ENCODE results near the gene MRPL27.

DNA sequence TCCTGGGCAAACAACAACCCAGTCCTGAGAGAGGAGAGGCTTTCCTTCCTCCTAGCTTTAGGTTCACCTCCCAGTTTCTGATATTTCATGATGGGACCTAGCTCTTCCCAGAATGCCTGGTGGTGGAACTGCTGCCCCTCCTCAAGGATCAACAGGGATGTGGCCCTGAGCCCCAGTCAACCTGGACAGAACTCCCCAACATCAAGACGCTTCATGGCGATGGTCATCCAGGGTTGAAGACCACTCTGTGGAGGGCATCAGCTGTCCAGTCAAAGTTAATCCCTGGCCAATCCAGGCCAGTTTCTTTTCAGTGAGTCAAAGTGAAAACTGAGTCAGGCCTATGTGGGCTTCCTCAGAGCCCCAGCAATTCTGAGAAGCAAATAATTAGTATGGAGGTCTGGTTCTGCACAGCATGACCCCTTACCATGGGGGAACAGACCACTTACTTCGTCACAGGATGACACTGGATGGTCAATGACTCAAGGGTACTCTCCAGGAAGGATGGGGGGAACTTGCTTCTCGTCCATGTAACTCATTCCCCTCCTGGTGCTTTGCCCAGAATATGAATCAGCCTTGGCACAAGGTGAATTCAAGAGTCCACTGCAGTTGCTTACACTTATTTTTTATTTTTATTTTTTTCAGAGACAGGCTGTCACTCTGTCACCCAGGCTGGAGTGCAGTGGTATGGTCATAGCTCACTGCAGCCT is 41.7 kb downstream of the MRPL27 start:
- TF ChIP-seq, protein P1, sequence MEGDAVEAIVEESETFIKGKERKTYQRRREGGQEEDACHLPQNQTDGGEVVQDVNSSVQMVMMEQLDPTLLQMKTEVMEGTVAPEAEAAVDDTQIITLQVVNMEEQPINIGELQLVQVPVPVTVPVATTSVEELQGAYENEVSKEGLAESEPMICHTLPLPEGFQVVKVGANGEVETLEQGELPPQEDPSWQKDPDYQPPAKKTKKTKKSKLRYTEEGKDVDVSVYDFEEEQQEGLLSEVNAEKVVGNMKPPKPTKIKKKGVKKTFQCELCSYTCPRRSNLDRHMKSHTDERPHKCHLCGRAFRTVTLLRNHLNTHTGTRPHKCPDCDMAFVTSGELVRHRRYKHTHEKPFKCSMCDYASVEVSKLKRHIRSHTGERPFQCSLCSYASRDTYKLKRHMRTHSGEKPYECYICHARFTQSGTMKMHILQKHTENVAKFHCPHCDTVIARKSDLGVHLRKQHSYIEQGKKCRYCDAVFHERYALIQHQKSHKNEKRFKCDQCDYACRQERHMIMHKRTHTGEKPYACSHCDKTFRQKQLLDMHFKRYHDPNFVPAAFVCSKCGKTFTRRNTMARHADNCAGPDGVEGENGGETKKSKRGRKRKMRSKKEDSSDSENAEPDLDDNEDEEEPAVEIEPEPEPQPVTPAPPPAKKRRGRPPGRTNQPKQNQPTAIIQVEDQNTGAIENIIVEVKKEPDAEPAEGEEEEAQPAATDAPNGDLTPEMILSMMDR (IDR thresholded peaks at IDR 0.05), result no peak
- no peak for TF ChIP-seq POLR2A (IDR thresholded peaks at IDR 0.05)

Measured in Peyer's patch (tissue), 4 donors.